ENCODE data around the gene PBX1.

Gene PBX1

GRCh38 chr1:164670026-164670425 lies 111.0 kb downstream of the PBX1 start:
- no peak for DNase-seq (ENCODE audit: low read depth)

GRCh38 chr1:164670786-164671185 lies 111.8 kb downstream of the PBX1 start:
- no peak for DNase-seq (ENCODE audit: low read depth)

GRCh38 chr1:164671323-164671965 lies 112.5 kb downstream of the PBX1 start:
- DNase-seq (ENCODE audit: low read depth): no peak

GRCh38 chr1:164671966-164672571 lies 113.1 kb downstream of the PBX1 start:
- no peak for DNase-seq (ENCODE audit: low read depth)

GRCh38 chr1:164672588-164672987 lies 113.6 kb downstream of the PBX1 start:
- no peak for DNase-seq (ENCODE audit: low read depth)

- DNase-seq (ENCODE audit: low read depth): no peak
Observed at GRCh38 chr1:164673584-164674214, 114.7 kb downstream of the PBX1 start.

- no peak for DNase-seq (ENCODE audit: low read depth)
Observed at GRCh38 chr1:164675342-164675904, 116.4 kb downstream of the PBX1 start.

- no peak for DNase-seq (ENCODE audit: low read depth)
Observed at GRCh38 chr1:164678136-164678700, 119.2 kb downstream of the PBX1 start.

GRCh38 chr1:164682570-164682969 lies 123.6 kb downstream of the PBX1 start:
- no peak for DNase-seq (ENCODE audit: low read depth)

GRCh38 chr1:164683235-164683634 lies 124.3 kb downstream of the PBX1 start:
- DNase-seq (ENCODE audit: low read depth): no peak

GRCh38 chr1:164685266-164686035 lies 126.5 kb downstream of the PBX1 start:
- no peak for DNase-seq (ENCODE audit: low read depth)

- no peak for DNase-seq (ENCODE audit: low read depth)
Observed at GRCh38 chr1:164687777-164688176, 128.8 kb downstream of the PBX1 start.

GRCh38 chr1:164688791-164689190 lies 129.8 kb downstream of the PBX1 start:
- DNase-seq (ENCODE audit: low read depth): no peak

- DNase-seq (ENCODE audit: low read depth): no peak
Observed at GRCh38 chr1:164689672-164690511, 130.9 kb downstream of the PBX1 start.

- no peak for DNase-seq (ENCODE audit: low read depth)
Observed at GRCh38 chr1:164692420-164692819, 133.4 kb downstream of the PBX1 start.

- DNase-seq (ENCODE audit: low read depth): no peak
Observed at GRCh38 chr1:164693564-164694359, 134.8 kb downstream of the PBX1 start.

- no peak for DNase-seq (ENCODE audit: low read depth)
Observed at GRCh38 chr1:164694505-164694904, 135.5 kb downstream of the PBX1 start.

GRCh38 chr1:164695956-164696665 lies 137.1 kb downstream of the PBX1 start:
- DNase-seq (ENCODE audit: low read depth): no peak

GRCh38 chr1:164699815-164700491 lies 141.0 kb downstream of the PBX1 start:
- no peak for DNase-seq (ENCODE audit: low read depth)
